Inflammatory macrophage (primary cell): Measurements from ENCODE around the gene CD1E.
"Not testable (repeated sequence)": the region's sequence is repeated elsewhere in the genome, so short reads cannot be mapped to it uniquely, and the experiment has no call there.

ENCODE experiments used
- DNase-seq, 2 donors: peaks; one replicate each; pipeline ENCODE4 v3.0.0-alpha.2; 2020 to 2022
- total RNA-seq, 18 experiments: gene quantifications; one replicate each; lab custom pipeline; 2026; ENCODE audit warnings: mixed read lengths in 6 of 18, inconsistent platforms in 2 of 18; lab: John Stamatoyannopoulos, UW

Gene CD1E
- 1.1 to 14.9 (median 6.6) reads per million in 18 experiments for total RNA-seq

DNA sequence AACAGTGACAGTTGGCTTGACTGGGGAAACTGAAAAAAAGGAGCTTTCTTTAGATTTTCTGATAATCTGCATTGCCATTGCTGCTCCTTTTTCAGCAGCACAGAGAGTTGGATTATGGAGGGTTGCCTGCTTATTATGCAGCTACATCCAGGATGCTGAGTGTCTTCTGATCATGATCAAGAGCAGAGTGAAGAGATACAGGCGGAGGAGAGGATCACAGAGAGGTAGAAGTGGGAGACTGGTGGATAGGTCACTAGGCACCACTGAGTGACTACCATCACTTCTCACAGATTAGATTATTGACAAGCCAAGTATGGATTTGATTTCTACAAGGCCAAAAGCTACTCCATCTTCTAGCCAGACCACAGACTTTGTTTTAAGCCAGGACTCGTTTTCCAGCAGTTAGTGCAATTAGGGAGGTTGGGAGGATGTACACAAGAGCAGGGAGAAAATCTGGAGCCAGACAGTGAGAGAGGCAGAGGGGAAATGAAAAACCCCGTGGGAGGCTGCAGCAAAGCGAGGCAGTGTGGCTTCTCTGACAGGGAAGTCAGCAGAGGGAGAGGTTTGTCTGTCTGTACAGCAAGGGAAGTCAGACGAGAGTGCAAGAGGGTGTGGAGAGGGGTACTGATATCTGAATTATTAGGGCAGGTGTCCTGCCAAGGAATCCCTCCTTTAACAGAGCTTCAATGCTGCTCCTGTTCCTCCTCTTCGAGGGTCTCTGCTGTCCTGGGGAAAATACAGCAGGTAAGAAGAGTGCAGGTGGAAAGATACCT lies at the start of gene CD1E:
TSS of gene CD1E (plus strand) at position 592 of the 773 bp plus-strand sequence. CDS start at position 687, 95 bp downstream.
- DNase-seq, result peak; percentile 65 to 80

- DNase-seq, result no peak
These were observed 43.1 kb upstream of the CD1E start for GRCh38 chr1:158310623-158311022.

GRCh38 chr1:158311066-158311465 lies 42.6 kb upstream of the CD1E start:
- no peak for DNase-seq

GRCh38 chr1:158323866-158324265 lies 29.8 kb upstream of the CD1E start:
- DNase-seq, result no peak

DNA sequence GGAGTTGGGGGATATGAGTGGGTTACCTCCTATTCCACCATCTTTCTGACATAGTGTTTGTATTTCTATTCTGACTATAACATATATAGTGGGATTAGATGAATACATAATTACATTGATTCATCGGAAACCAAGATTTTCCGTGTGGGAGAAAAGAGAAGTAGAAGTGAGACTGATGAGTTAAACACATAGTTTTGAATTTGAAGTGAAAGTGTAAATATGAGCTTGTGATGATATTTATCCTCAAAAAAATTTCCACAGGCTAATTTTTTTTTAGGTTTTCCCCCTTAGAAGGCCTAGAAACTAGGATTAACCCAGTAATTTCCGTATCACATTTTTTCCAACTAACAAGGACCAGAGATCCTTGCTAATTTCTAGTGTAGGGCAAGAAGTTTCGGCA lies 29.3 kb upstream of the CD1E start:
- DNase-seq, result peak in 1 of 2 donors; percentile 33

- DNase-seq, result peak in 1 of 2 donors; percentile 13
These were observed 26.2 kb upstream of the CD1E start for GRCh38 chr1:158327481-158327880.

DNA sequence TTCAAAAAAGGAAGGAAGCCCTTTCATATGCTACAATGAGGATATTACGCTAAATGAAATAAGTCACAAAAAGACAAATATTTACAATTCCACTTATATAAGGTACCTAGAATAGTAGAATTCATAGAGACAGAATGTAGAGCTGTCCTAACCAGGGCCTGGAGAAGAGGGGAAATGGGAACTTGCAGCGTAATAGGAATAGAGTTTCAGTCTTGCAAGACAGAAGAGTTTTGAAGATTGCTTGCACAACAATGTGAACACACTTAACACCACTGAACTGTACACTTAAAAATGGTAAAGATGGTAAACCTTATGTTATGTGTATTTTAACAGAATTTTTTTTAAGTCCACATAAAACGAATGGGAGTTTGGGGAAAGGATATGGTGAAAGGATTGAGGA lies 25.3 kb upstream of the CD1E start:
- DNase-seq, result peak; percentile 56 to 60

DNA sequence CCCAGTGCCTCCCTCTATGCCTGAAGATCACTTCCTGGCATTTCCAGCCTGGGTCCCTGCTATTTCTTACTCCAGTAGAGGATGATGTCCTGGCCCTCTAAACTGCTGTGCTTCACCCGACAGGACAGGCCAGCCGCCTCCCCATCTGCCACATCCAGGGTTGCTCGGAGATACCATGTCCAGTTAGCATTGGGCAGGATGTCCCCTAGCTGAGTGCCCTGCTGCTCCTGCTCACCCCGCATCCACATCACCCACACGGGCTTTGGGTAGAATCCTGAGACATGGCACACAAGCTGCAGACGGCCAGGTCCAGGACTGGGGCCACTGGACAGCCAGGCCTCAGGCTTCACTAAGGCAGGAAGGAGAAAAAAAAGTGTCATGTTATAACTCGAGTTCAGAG lies 24.4 kb upstream of the CD1E start:
- DNase-seq, result no peak

DNA sequence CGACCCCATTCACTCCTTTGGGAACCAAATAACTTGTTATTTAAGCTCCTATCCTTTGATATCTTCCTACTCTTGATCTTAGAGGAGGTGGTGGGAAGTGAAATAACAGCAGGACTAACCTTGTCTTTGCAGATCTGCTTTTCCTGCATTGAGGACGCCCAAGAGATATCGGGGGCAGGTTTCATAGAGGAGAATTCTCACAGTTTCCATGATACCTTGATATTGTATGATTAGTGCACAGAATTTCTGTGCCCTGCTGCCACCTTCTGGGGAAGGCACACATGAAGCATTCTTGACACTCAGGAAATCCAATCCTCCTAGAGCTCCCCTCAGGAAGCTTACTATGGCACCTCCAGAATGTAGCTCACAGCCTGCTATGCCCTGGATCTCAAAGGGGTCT lies 24.0 kb upstream of the CD1E start:
- peak; percentile 48 to 68 for DNase-seq

GRCh38 chr1:158330391-158331105 lies 23.1 kb upstream of the CD1E start:
- DNase-seq, result no peak

GRCh38 chr1:158331106-158331425 lies 22.6 kb upstream of the CD1E start:
- DNase-seq, result no peak

GRCh38 chr1:158331481-158332150 lies 22.1 kb upstream of the CD1E start, which contains the start of gene CD1B:
Gene CD1B (minus strand): TSS chr1:158331531. CDS start chr1:158331423, 108 bp downstream.
- peak in 1 of 2 donors; percentile 11 for DNase-seq

- peak; percentile 13 to 44 for DNase-seq
These were observed 20.1 kb upstream of the CD1E start for GRCh38 chr1:158333405-158334155.

- DNase-seq, result no peak
These were observed 19.0 kb upstream of the CD1E start for GRCh38 chr1:158334526-158335212.

- no peak for DNase-seq
These were observed 18.5 kb upstream of the CD1E start for GRCh38 chr1:158335213-158335532.

- DNase-seq, result not testable (repeated sequence)
These were observed 17.3 kb upstream of the CD1E start for GRCh38 chr1:158336413-158336812.

DNA sequence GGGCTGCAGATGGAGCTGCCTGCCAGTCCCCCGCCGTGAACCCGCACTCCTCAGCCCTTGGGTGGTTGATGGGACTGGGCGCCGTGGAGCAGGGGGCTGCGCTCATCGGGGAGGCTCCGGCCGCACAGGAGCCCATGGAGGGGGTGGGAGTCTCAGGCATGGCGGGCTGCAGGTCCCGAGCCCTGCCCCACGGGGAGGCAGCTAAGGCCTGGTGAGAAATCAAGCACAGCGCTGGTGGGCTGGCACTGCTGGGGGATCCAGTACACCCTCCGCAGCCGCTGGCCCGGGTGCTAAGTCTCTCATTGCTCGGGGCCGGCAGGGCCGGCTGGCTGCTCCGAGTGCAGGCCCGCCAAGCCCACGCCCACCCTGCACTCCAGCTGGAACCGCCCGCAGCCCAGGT lies 4.7 kb upstream of the CD1E start:
- DNase-seq, result not testable (repeated sequence)

GRCh38 chr1:158354255-158354654 lies 561 bp downstream of the CD1E start:
- peak; percentile 60 to 66 for DNase-seq

GRCh38 chr1:158355773-158356285 lies 2.1 kb downstream of the CD1E start:
- no peak for DNase-seq

DNA sequence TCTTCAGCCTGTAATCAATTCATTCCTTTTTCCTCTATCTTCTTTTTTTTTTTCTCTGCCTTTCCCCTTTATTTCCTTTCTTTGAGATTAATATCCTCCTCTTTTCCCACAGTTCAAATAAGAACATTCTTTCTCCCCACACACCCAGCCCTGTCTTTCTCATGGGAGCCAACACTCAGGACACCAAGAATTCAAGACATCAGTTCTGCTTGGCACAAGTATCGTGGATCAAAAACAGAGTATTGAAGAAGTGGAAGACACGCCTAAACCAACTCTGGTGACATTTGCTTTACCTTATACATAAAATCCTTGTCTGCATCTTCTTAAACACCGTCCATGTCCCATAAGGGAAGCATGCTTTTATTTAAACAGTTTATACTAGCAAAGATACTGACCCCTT lies 2.9 kb downstream of the CD1E start:
- no peak for DNase-seq

GRCh38 chr1:158357441-158357840 lies 3.7 kb downstream of the CD1E start:
- DNase-seq, result no peak

GRCh38 chr1:158362482-158362881 lies 8.8 kb downstream of the CD1E start:
- DNase-seq, result no peak
